GM21381 (cell line): ENCODE results near the gene CREM.

ENCODE experiments used
- ATAC-seq: cut with Tn5 transposase; IDR thresholded peaks from one replicate; pipeline ENCODE4 v1.9.1; 2021; ENCODE audit warnings: mild to moderate bottlenecking, moderate library complexity; ENCODE audit not compliant: unreplicated experiment

Gene CREM

DNA sequence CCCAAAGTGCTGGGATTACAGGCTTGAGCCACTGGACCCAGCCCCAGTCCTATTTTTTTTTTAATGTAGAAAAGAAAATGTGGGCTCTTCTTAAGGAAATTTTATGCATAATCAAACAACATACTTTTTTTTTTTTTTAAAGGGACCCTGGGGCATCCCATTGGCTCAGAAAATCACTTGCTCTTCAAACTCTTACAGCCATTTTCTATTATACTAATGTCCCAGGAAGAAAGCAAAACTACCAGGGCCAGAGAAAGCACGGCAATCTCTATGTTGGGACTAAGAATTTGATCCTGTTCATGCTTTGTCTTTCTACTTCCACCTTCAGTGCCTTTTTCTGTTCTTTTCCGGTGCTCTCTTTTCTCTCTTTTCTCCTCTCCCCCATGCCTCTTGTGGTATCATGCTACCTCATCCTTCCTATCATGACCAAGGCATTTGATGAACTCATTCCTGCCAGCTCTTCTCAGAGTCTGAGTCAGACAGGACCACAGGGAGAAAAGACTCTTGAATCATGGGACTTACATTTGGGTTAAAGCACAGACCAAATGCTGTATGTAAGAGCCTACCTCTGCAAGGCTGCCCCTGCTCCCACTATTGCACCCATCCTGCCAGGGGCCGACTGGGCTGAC is 133.2 kb downstream of the CREM start:
- no peak for ATAC-seq

- ATAC-seq, result no peak
Measured at GRCh38 chr10:35262436-35262835, 135.8 kb downstream of the CREM start.
